Astrocyte (in vitro differentiated cells and primary cell): ENCODE results near the gene HHIP.

ENCODE experiments used
- EZH2 ChIP-seq: IDR thresholded peaks from 2 replicates; pipeline ENCODE4 v1.6.1; 2012; ENCODE audit warnings: mild to moderate bottlenecking, low read length, inconsistent platforms; ENCODE audit not compliant: insufficient read depth
- TF ChIP-seq, protein P1 (sequence below): IDR thresholded peaks from 2 replicates; pipeline ENCODE4 v1.5.1; 2011; ENCODE audit warnings: low read depth, mild to moderate bottlenecking, inconsistent platforms, low read length, moderate library complexity; ENCODE audit not compliant: insufficient read depth

DNA sequence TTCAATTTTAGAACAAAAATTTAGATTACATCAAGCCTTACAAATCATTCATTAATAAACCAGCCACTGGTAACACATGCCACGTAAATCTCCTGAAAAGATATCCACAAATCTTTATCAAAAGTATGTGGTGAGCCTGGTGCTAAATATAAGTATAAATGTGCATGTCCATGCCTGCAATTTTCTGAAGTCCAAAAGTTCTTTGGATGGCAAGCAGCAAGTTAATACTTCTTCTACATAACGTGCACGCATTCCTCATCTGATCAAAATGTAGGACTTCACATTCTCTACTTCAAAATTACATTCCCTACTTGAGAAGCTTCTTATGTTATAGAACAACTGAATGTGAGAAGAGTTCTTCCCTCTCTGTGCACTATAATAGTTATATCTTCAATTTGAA lies 49.8 kb downstream of the HHIP start:
- TF ChIP-seq EZH2, result no peak
- TF ChIP-seq, protein P1, sequence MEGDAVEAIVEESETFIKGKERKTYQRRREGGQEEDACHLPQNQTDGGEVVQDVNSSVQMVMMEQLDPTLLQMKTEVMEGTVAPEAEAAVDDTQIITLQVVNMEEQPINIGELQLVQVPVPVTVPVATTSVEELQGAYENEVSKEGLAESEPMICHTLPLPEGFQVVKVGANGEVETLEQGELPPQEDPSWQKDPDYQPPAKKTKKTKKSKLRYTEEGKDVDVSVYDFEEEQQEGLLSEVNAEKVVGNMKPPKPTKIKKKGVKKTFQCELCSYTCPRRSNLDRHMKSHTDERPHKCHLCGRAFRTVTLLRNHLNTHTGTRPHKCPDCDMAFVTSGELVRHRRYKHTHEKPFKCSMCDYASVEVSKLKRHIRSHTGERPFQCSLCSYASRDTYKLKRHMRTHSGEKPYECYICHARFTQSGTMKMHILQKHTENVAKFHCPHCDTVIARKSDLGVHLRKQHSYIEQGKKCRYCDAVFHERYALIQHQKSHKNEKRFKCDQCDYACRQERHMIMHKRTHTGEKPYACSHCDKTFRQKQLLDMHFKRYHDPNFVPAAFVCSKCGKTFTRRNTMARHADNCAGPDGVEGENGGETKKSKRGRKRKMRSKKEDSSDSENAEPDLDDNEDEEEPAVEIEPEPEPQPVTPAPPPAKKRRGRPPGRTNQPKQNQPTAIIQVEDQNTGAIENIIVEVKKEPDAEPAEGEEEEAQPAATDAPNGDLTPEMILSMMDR, result no peak
